OCI-LY7 (cell line): ENCODE measurements around the gene BFSP1.

ENCODE experiments used
- CTCF ChIP-seq: fragments of 200-600 bp; sonication (generic); conservative IDR thresholded peaks from 2 replicates; pipeline ENCODE4 v1.5.1; 2014; ENCODE audit warnings: mild to moderate bottlenecking, antibody characterized with exemption, low read length, moderate library complexity, mixed read lengths
- EZH2phosphoT487 ChIP-seq: fragments of 200-600 bp; sonication (generic); IDR thresholded peaks from 2 replicates; pipeline ENCODE4 v1.6.1; 2018; ENCODE audit warnings: low read depth, borderline replicate concordance, mild to moderate bottlenecking, mixed run types, antibody characterized with exemption, low read length, moderate library complexity, mixed read lengths

GRCh38 chr20:17533396-17533795 lies 2.2 kb upstream of the BFSP1 start:
- TF ChIP-seq CTCF = no peak
- TF ChIP-seq EZH2phosphoT487 = no peak
